Measurements from ENCODE around the gene ZNF384.

The ZNF384 gene

DNA sequence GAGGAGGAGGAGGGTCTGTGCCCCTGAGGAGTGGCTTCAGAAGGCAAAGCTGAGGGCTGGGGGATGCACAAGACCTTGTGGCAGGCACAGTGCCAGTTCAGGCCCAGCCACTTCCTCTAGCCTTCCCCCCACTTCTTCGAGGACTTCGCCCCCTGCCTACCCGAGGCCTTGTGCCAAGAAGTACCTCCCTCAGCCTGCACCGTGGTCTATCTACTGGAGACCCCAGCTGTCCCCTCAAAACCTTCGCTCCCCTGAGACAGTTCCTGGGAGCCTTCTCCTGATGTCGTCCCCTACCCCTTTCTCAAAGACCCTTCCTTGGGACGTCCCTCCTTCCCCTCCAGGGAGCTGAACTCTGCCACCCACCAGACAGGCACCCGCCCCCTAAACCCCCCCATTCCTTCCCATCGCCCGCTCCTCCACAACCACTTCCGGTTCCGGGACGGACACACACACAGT is 604 bp downstream of the ZNF384 start:
- Histone ChIP-seq H3K9me3 (ENCODE audit: control insufficient read depth, insufficient read depth, low read length) (no peaks in the 10 kb centered on the region), H3K36me3 (ENCODE audit: control insufficient read depth, insufficient read depth, low read length) (no peaks in the 10 kb centered on the region), H3K27me3 (ENCODE audit: control insufficient read depth, insufficient read depth, low read length) (no peaks in the 10 kb centered on the region), H3K4me3 (ENCODE audit: low read length) (peak overlapping the region; percentile 94), H3K4me1 (ENCODE audit: control insufficient read depth, insufficient read depth, low read length) (no peaks in the 10 kb centered on the region), H3K27ac (ENCODE audit: low read length) (no peak overlapping the region)
- no CpG with 5 or more reads among the region's 13 CpGs for WGBS (ENCODE audit: insufficient coverage, insufficient read length)
- DNase-seq (ENCODE audit: low read depth, low spot score): peak; percentile 67

DNA sequence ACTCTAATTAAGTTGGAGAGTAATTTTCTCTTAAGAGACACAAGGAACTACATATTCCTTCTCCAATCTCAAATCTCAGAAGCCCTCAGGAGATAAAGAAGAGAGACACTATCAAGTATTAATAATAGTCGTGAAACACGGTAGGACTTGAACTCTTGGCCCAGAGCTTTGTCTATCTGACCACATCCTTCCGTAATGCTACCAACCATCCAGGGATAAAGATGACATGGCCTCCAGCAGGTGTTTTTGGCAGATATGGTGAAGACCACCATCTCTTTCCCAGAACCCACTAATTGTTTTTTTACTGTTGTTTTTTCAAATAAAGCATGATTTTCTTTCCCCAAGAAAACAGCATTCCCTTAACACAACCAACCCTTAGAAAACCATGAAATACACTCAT is 3.4 kb downstream of the ZNF384 start:
- no peaks in the 10 kb centered on the region for H3K4me1 ChIP-seq (ENCODE audit: control insufficient read depth, insufficient read depth, low read length)
- no peaks in the 10 kb centered on the region for H3K36me3 ChIP-seq (ENCODE audit: control insufficient read depth, insufficient read depth, low read length)
- no peak overlapping the region for H3K4me3 ChIP-seq (ENCODE audit: low read length)
- no peaks in the 10 kb centered on the region for H3K9me3 ChIP-seq (ENCODE audit: control insufficient read depth, insufficient read depth, low read length)
- no CpG with 5 or more reads among the region's 3 CpGs for WGBS (ENCODE audit: insufficient coverage, insufficient read length)
- no peaks in the 10 kb centered on the region for H3K27me3 ChIP-seq (ENCODE audit: control insufficient read depth, insufficient read depth, low read length)
- no peak overlapping the region for H3K27ac ChIP-seq (ENCODE audit: low read length)
- DNase-seq (ENCODE audit: low read depth, low spot score): no peak

DNA sequence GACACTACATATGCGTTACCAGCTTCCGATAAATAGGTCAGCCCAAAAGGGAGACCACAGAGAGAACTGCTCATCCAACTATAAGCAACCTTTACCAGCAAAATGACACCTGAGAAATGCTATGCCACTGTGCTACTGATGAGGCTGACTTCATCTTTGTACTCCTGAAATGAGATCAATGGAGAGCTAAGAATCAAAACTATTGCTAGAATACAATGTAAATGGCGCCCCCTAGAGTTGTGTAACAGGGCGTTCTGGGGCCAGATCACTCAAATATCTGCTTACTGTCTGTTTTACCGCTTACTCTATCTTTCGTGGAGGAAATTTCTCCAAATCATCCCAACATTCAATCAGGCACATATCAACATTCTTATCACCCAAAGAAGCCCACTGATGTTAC is 4.6 kb downstream of the ZNF384 start:
- Histone ChIP-seq H3K36me3 (ENCODE audit: control insufficient read depth, insufficient read depth, low read length) (peaks cover 4% of the 10 kb centered on the region; the same call in 1 of the 2 replicates), H3K4me1 (ENCODE audit: control insufficient read depth, insufficient read depth, low read length) (no peaks in the 10 kb centered on the region), H3K27me3 (ENCODE audit: control insufficient read depth, insufficient read depth, low read length) (no peaks in the 10 kb centered on the region), H3K4me3 (ENCODE audit: low read length) (no peak overlapping the region), H3K9me3 (ENCODE audit: control insufficient read depth, insufficient read depth, low read length) (no peaks in the 10 kb centered on the region), H3K27ac (ENCODE audit: low read length) (no peak overlapping the region)
- no peak for DNase-seq (ENCODE audit: low read depth, low spot score)
- no CpG with 5 or more reads among the region's 6 CpGs for WGBS (ENCODE audit: insufficient coverage, insufficient read length)

DNA sequence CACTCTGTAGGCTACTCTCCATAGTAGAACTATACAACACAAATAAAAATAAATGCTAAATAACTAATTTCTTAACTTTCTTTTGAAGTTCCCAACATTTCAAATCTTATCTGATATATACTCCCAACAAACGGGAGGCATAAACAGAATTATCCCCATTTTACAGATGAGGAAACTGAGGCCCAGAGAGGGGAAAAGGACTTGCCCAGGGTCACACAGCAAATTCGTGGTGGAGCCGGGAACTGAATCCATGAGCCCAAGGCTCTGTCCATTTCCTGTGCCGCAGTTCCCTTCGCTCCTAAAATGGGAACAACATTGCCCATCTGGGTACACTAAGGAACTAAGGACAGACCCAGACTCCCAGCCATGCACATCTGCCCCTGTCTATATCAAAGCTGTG is 12.2 kb downstream of the ZNF384 start:
- Histone ChIP-seq H3K4me3 (ENCODE audit: low read length) (no peak overlapping the region), H3K9me3 (ENCODE audit: control insufficient read depth, insufficient read depth, low read length) (no peaks in the 10 kb centered on the region), H3K36me3 (ENCODE audit: control insufficient read depth, insufficient read depth, low read length) (peaks cover 33% of the 10 kb centered on the region), H3K27ac (ENCODE audit: low read length) (no peak overlapping the region), H3K27me3 (ENCODE audit: control insufficient read depth, insufficient read depth, low read length) (no peaks in the 10 kb centered on the region), H3K4me1 (ENCODE audit: control insufficient read depth, insufficient read depth, low read length) (no peaks in the 10 kb centered on the region)
- DNase-seq (ENCODE audit: low read depth, low spot score): no peak
- no CpG with 5 or more reads among the region's 5 CpGs for WGBS (ENCODE audit: insufficient coverage, insufficient read length)

DNA sequence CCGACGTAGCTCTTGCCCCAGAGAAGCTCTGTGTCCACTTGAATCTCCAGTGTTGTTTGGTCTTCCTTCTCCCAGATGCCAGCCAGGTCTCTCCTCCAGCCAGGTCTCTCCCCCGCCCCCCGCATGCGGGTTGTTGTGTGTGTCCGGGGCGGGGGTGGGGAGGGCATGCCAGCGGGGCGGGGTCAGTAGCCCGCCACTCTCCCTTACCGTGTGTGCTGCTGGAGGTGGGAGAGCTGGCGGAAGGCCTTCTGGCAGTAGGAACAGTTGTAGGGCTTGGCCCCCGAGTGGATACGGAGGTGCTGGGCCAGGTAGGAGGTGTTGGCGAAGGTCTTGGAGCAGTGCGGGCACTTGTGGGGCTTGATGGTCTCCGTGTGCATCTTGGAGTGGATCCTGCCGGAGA is 17.0 kb downstream of the ZNF384 start:
- H3K36me3 ChIP-seq (ENCODE audit: control insufficient read depth, insufficient read depth, low read length): peaks cover 44% of the 10 kb centered on the region
- no peaks in the 10 kb centered on the region for H3K27me3 ChIP-seq (ENCODE audit: control insufficient read depth, insufficient read depth, low read length)
- no peak for DNase-seq (ENCODE audit: low read depth, low spot score)
- H3K27ac ChIP-seq (ENCODE audit: low read length): no peak overlapping the region
- no CpG with 5 or more reads among the region's 18 CpGs for WGBS (ENCODE audit: insufficient coverage, insufficient read length)
- no peaks in the 10 kb centered on the region for H3K4me1 ChIP-seq (ENCODE audit: control insufficient read depth, insufficient read depth, low read length)
- no peak overlapping the region for H3K4me3 ChIP-seq (ENCODE audit: low read length)
- no peaks in the 10 kb centered on the region for H3K9me3 ChIP-seq (ENCODE audit: control insufficient read depth, insufficient read depth, low read length)

DNA sequence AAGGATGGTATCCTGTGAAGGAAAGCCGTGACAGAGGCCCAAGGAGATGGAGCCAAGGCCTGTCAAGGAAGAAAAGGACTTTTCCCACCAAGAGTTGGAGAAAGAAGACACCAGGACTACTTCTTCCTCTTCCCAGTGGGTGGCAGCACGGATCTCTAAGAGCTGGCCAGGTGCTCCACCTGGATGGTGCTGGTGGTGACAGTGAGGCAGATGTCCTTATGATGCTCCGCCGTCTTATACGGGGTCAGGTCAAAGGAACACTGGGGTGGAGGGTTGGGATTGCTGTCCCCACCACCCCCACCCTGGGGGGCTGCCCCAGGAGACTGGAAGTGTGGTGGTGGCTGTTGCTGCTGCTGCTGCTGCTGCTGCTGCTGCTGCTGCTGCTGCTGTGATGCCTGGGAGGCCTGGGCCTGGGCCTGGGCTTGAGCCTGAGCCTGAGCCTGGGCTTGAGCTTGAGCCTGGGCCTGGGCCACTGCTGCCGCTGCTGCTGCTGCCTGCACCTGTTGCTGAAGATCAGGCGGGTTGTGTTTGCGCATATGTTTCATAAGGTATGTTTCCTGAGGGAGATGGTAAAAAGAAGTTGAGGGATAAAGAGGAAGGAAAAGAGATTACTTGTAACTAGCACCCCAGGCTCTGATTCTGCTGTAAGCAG is 21.5 kb downstream of the ZNF384 start:
- H3K4me1 ChIP-seq (ENCODE audit: control insufficient read depth, insufficient read depth, low read length): no peaks in the 10 kb centered on the region
- H3K27me3 ChIP-seq (ENCODE audit: control insufficient read depth, insufficient read depth, low read length): no peaks in the 10 kb centered on the region; the same call in 1 of the 2 replicates
- no peaks in the 10 kb centered on the region for H3K9me3 ChIP-seq (ENCODE audit: control insufficient read depth, insufficient read depth, low read length)
- no peak overlapping the region for H3K4me3 ChIP-seq (ENCODE audit: low read length)
- no peak for DNase-seq (ENCODE audit: low read depth, low spot score)
- peaks cover 37% of the 10 kb centered on the region for H3K36me3 ChIP-seq (ENCODE audit: control insufficient read depth, insufficient read depth, low read length)
- WGBS (ENCODE audit: insufficient coverage, insufficient read length): 100% methylated on average over 1 of the region's 8 CpGs
- H3K27ac ChIP-seq (ENCODE audit: low read length): no peak overlapping the region

DNA sequence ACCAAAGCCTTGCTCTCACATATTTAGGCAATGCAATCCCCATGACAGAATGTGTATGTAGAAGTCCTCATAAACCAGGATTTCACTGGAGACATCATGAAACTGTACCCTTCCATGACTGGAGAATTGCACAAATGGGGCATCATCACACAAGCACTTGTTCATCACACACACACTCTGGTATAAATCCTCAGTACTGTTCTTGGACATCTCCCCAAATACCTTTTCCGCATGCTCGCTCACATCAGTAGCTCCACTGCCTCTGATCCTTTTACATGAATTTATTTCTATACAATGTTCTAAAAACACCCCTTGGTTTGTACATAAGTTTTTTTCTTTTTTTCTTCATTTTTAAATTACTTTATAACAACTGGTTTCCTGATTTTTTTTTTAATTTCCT is 23.0 kb downstream of the ZNF384 start:
- Histone ChIP-seq H3K4me1 (ENCODE audit: control insufficient read depth, insufficient read depth, low read length) (no peaks in the 10 kb centered on the region), H3K4me3 (ENCODE audit: low read length) (no peak overlapping the region), H3K27me3 (ENCODE audit: control insufficient read depth, insufficient read depth, low read length) (no peaks in the 10 kb centered on the region; the same call in 1 of the 2 replicates), H3K27ac (ENCODE audit: low read length) (no peak overlapping the region), H3K36me3 (ENCODE audit: control insufficient read depth, insufficient read depth, low read length) (peaks cover 25% of the 10 kb centered on the region; the same call in 1 of the 2 replicates), H3K9me3 (ENCODE audit: control insufficient read depth, insufficient read depth, low read length) (no peaks in the 10 kb centered on the region)
- WGBS (ENCODE audit: insufficient coverage, insufficient read length): no CpG with 5 or more reads among the region's 2 CpGs
- DNase-seq (ENCODE audit: low read depth, low spot score): no peak

DNA sequence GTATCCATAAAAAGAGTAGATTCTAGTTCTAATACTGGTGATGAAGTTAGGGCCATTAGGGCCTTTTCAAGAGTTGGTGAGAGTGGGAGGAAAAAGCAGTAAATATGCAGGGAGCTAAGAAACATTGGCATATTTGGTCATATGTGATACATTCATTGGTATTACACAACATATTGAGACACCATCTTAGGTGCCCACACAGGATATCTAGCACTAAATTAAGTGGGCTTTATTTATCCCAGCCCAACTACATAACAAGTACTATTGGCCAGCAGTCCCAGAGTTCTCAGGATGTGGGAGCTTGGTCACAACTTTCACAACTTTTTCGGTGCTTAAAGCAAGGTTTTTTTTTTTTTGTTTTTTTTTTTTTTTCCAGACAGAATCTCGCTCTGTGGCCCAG is 24.3 kb downstream of the ZNF384 start:
- DNase-seq (ENCODE audit: low read depth, low spot score): no peak
- no peaks in the 10 kb centered on the region; the same call in 1 of the 2 replicates for H3K27me3 ChIP-seq (ENCODE audit: control insufficient read depth, insufficient read depth, low read length)
- no peak overlapping the region for H3K27ac ChIP-seq (ENCODE audit: low read length)
- H3K9me3 ChIP-seq (ENCODE audit: control insufficient read depth, insufficient read depth, low read length): no peaks in the 10 kb centered on the region
- peaks cover 14% of the 10 kb centered on the region; the same call in 1 of the 2 replicates for H3K36me3 ChIP-seq (ENCODE audit: control insufficient read depth, insufficient read depth, low read length)
- H3K4me3 ChIP-seq (ENCODE audit: low read length): no peak overlapping the region
- H3K4me1 ChIP-seq (ENCODE audit: control insufficient read depth, insufficient read depth, low read length): no peaks in the 10 kb centered on the region
- no CpG with 5 or more reads among the region's 2 CpGs for WGBS (ENCODE audit: insufficient coverage, insufficient read length)

DNA sequence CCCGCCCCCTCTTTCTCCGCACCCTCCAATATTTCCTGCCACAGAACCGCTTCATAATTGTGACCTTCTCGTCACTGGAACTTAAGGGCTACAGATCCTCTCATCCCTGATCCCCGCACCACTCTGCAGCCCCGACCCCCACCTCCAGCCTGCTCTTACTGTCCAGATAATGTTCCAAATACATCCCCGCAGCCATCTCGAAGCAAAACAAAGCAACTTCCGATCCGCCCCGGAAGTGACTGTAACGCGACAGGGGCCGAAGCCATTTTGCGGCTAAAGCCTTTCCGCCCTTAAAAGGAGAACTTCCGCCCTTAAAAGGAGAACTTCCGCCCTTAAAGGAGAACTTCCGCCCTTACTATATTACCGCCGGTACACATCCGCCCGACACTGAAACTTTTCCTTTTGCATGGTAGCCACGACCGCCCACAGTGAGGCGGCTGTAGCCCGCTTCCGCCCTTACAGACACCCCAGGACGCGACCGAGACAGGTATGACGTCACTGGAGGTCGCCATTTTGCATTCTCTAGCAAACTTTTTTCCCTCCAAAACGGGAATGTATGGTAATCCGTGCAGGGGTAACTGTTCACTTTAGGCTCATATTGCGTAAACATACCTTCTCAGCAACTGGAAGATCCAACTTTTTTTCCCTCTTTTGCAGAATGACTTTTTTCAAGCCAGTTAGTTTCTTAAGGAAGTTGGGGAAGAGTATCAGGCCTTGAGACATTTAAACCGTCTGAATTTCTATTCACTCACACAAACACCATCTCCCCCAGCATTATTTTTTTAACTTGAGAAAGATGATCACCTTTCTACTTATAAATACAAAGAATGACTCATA is 26.1 kb downstream of the ZNF384 start, which contains the start of gene ING4:
ING4 (minus strand) TSS at position 214 of the 837 bp plus-strand sequence; CDS start at position 196, 18 bp downstream.
- no peaks in the 10 kb centered on the region for H3K4me1 ChIP-seq (ENCODE audit: control insufficient read depth, insufficient read depth, low read length)
- DNase-seq (ENCODE audit: low read depth, low spot score): peak; percentile 99

DNA sequence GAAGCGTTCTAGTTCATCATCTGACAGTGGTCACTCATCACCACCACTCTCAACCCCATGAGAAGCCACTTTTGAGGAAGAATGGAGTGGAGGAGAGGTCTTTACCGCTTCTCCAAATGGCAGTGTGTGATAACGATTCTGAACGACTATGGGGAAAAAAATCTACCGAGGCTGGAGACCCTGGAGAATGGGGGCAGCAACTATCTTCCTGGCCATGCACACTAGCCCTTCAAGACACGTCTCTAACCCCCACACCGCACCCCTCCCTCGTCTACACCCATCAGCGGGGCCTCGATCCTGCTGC is 26.6 kb downstream of the ZNF384 start:
- H3K27ac ChIP-seq (ENCODE audit: low read length): no peak overlapping the region
- DNase-seq (ENCODE audit: low read depth, low spot score): no peak
- H3K36me3 ChIP-seq (ENCODE audit: control insufficient read depth, insufficient read depth, low read length): peaks cover under 1% of the 10 kb centered on the region; the same call in 1 of the 2 replicates
- H3K27me3 ChIP-seq (ENCODE audit: control insufficient read depth, insufficient read depth, low read length): no peaks in the 10 kb centered on the region; the same call in 1 of the 2 replicates
- peak overlapping the region; percentile 88 for H3K4me3 ChIP-seq (ENCODE audit: low read length)
- no peaks in the 10 kb centered on the region for H3K9me3 ChIP-seq (ENCODE audit: control insufficient read depth, insufficient read depth, low read length)
- H3K4me1 ChIP-seq (ENCODE audit: control insufficient read depth, insufficient read depth, low read length): no peaks in the 10 kb centered on the region
- no CpG with 5 or more reads among the region's 10 CpGs for WGBS (ENCODE audit: insufficient coverage, insufficient read length)

More for the DNA sequence above, 26.1 kb downstream of the ZNF384 start, which contains the start of gene ING4:
- WGBS (ENCODE audit: insufficient coverage, insufficient read length): no CpG with 5 or more reads among the region's 37 CpGs
- Histone ChIP-seq H3K27me3 (ENCODE audit: control insufficient read depth, insufficient read depth, low read length) (no peaks in the 10 kb centered on the region; the same call in 1 of the 2 replicates), H3K27ac (ENCODE audit: low read length) (no peak within 1 kb of the TSS), H3K4me3 (ENCODE audit: low read length) (peak within 1 kb of the TSS; percentile 88), H3K36me3 (ENCODE audit: control insufficient read depth, insufficient read depth, low read length) (peaks cover 6% of the 10 kb centered on the region; the same call in 1 of the 2 replicates), H3K9me3 (ENCODE audit: control insufficient read depth, insufficient read depth, low read length) (no peaks in the 10 kb centered on the region)
